RWPE2 (cell line): Measurements from ENCODE around the gene PHKA1.
"Not testable (repeated sequence)": the region's sequence is repeated elsewhere in the genome, so short reads cannot be mapped to it uniquely, and the experiment has no call there.

Experiments used
- ATAC-seq: fragments of 200-7000 bp; cut with Tn5 transposase; 3 replicates; pipeline ENCODE4 v1.9.1; 2021; ENCODE audit warnings: low read depth
- DNase-seq: peaks from one replicate; pipeline ENCODE4 v3.0.0-alpha.2; 2020; ENCODE audit warnings: low spot score
- H3K27ac ChIP-seq: fragments of 450-650 bp; 2 replicates; pipeline ENCODE4 v1.5.1; 2017; ENCODE audit warnings: mild to moderate bottlenecking; ENCODE audit not compliant: poor library complexity, severe bottlenecking
- H3K27me3 ChIP-seq: fragments of 250-450 bp; sonication (Bioruptor Pico); 2 replicates; pipeline ENCODE4 v1.5.1; 2021; ENCODE audit warnings: mild to moderate bottlenecking, moderate library complexity; ENCODE audit not compliant: insufficient read depth, poor library complexity, severe bottlenecking
- H3K36me3 ChIP-seq: fragments of 250-450 bp; sonication (Bioruptor Pico); 2 replicates; pipeline ENCODE4 v1.5.1; 2020; ENCODE audit warnings: low read depth, mild to moderate bottlenecking, moderate library complexity
- H3K4me1 ChIP-seq: fragments of 250-450 bp; sonication (Bioruptor Pico); 2 replicates; pipeline ENCODE4 v1.5.1; 2021; ENCODE audit warnings: mild to moderate bottlenecking, moderate library complexity; ENCODE audit not compliant: insufficient read depth, poor library complexity, severe bottlenecking
- H3K4me3 ChIP-seq: fragments of 250-450 bp; sonication (Bioruptor Pico); 2 replicates; pipeline ENCODE4 v1.5.1; 2021; ENCODE audit warnings: mild to moderate bottlenecking, moderate library complexity; ENCODE audit not compliant: severe bottlenecking
- H3K9me3 ChIP-seq: fragments of 250-450 bp; sonication (Bioruptor Pico); 2 replicates; pipeline ENCODE4 v1.5.1; 2021; ENCODE audit warnings: mild to moderate bottlenecking, moderate library complexity; ENCODE audit not compliant: severe bottlenecking
- CTCF ChIP-seq: fragments of 450-650 bp; IDR thresholded peaks from one replicate; pipeline ENCODE4 v1.5.1; 2017; ENCODE audit warnings: mild to moderate bottlenecking, moderate library complexity; ENCODE audit not compliant: poor library complexity, severe bottlenecking

PHKA1 gene

DNA sequence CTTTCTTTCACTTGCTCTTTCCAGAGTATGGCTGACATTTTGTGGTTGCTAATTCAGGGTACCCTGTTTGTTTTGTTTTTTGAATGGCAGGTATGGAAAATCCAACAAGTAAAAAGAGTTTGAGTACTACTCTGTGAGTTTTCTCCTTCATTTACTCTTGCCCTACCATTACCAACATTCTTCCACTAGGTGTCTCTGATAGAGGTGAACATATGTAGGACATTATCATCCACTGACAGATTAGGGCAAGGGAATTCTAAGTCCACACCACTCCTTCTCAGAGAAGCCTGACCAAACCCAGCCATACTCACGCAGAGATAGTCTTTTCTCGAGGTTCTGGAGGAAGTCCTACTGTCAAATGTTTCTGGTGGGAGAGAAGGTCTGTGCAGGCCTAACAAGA is 104.8 kb downstream of the PHKA1 start:
- ATAC-seq: peak; percentile 51; the same call in 1 of the 3 replicates
- Histone ChIP-seq H3K27me3 (no peaks in the 10 kb centered on the region), H3K4me3 (no peak overlapping the region), H3K4me1 (no peaks in the 10 kb centered on the region), H3K9me3 (no peaks in the 10 kb centered on the region), H3K27ac (no peak overlapping the region), H3K36me3 (peaks cover 7% of the 10 kb centered on the region; the same call in 1 of the 2 replicates)
- no peak for DNase-seq
- TF ChIP-seq CTCF: peak; percentile 42

DNA sequence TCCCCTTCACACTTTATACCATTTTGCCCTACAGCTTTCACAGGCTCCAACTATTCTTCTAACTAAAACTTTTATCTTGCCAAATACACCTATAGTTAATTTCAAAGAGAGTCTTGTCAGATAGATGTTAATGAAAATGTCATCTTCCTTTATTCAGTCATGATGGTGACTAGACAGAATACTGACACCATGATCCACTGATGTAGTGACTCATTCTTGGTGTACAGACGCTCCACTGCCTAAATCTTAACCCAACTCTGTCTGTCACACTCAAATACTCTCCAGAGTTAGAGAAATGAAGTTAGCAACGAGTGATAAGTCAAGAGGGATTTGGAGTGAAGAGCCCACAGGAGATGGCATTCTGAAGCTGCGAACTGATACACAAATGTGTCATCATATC is 109.4 kb downstream of the PHKA1 start:
- no peak for ATAC-seq
- H3K4me3 ChIP-seq: no peak overlapping the region
- no peak for TF ChIP-seq CTCF
- H3K9me3 ChIP-seq: no peaks in the 10 kb centered on the region
- H3K27me3 ChIP-seq: no peaks in the 10 kb centered on the region
- peaks cover 3% of the 10 kb centered on the region; the same call in 1 of the 2 replicates for H3K36me3 ChIP-seq
- no peak overlapping the region for H3K27ac ChIP-seq
- DNase-seq: no peak
- no peaks in the 10 kb centered on the region for H3K4me1 ChIP-seq

GRCh38 chrX:72604112-72604511 is 110.0 kb downstream of the PHKA1 start:
- H3K36me3 ChIP-seq: peaks cover under 1% of the 10 kb centered on the region; the same call in 1 of the 2 replicates
- no peaks in the 10 kb centered on the region for H3K27me3 ChIP-seq
- no peak overlapping the region for H3K4me3 ChIP-seq
- no peak for TF ChIP-seq CTCF
- no peaks in the 10 kb centered on the region for H3K4me1 ChIP-seq
- DNase-seq (no peak), ATAC-seq (no peak)
- H3K27ac ChIP-seq: no peak overlapping the region
- no peaks in the 10 kb centered on the region for H3K9me3 ChIP-seq

DNA sequence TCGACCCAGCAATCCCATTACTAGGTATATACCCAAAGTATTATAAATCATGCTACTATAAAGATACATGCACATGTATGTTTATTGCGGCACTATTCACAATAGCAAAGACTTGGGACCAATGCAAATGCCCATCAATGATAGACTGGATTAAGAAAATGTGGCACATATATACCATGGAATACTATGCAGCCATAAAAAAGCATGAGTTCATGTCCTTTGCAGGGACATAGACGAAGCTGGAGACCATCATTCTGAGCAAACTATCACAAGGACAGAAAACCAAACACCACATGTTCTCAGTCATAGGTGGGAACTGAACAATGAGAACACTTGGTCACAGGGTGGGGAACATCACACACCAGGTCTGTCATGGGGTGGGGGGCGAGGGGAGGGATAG is 123.1 kb downstream of the PHKA1 start:
- not testable (repeated sequence) for H3K36me3 ChIP-seq, H3K9me3 ChIP-seq, DNase-seq, H3K27me3 ChIP-seq, ATAC-seq, H3K4me1 ChIP-seq, H3K4me3 ChIP-seq, H3K27ac ChIP-seq

DNA sequence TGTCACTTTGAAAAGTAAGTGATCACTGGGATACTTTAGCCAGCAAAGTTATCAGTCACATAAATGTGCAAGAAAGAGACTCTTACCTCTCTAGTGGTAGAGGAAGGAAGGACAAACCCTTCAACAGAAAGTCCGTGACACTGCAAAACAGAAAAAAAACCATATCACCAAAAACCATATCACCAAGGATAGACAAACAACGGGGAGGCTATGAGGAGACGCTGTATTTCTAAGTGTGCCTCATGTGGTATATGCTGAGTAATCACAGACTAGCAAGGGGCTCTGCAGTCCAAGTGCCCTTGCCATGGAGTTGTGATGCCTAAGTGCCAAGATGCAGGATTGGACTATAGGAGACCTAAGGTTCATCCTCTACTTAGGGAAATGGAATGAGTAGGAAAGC is 129.9 kb downstream of the PHKA1 start:
- ATAC-seq (no peak), DNase-seq (no peak)
- Histone ChIP-seq H3K36me3 (no peaks in the 10 kb centered on the region; the same call in 1 of the 2 replicates), H3K27ac (no peak overlapping the region), H3K27me3 (no peaks in the 10 kb centered on the region), H3K4me3 (no peak overlapping the region), H3K9me3 (no peaks in the 10 kb centered on the region), H3K4me1 (no peaks in the 10 kb centered on the region)
- TF ChIP-seq CTCF: no peak
